NCI-H2196 (cell line): Measurements from ENCODE around the gene RLF.
"Not testable (repeated sequence)": the region's sequence is repeated elsewhere in the genome, so short reads cannot be mapped to it uniquely, and the experiment has no call there.

Source experiments
- DNase-seq: peaks from one replicate; lab custom pipeline; 2025; ENCODE audit not compliant: unreplicated experiment; lab: John Stamatoyannopoulos, UW

The RLF gene

DNA sequence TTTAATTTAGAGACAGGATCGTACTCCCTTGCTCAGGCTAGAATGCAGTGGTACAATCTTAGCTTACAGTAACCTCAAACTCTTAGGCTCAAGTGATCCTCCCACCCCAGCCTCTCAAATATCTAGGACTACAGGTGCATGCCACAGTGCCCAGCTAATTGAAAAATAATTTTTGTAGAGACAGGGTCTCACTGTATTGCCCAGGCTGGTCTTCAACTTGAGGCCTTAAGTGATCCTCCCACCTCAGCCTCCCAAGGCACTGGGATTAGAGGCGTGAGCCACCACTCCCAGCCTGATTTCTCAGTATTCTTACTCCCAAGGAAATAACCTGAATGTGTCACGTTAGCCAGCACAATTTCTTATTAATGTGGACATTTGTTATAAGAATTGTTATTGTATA lies 9.8 kb downstream of the RLF start:
- no peak for DNase-seq

DNA sequence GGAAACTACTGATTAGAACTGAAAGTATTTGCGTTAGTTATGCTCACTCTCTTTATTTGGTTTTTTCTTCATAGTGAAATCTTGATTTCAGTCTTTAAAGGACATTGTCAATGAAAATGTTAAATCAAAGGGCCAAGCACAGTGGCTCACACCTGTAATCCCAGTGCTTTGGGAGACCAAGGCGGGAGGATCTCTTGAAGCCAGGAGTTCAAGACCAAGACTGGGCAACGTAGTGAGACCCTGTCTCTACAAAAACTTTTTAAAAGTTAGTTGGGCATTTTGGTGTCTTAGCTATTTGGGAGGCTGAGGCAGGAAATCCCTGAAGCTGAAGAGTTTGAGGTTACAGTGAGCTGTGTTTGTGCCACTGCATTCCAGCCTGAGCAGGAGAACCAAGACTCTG lies 13.6 kb downstream of the RLF start:
- no peak for DNase-seq

- not testable (repeated sequence) for DNase-seq
These were observed 15.8 kb downstream of the RLF start for GRCh38 chr1:40176989-40177388.

GRCh38 chr1:40178200-40178599 lies 17.0 kb downstream of the RLF start:
- no peak for DNase-seq

DNA sequence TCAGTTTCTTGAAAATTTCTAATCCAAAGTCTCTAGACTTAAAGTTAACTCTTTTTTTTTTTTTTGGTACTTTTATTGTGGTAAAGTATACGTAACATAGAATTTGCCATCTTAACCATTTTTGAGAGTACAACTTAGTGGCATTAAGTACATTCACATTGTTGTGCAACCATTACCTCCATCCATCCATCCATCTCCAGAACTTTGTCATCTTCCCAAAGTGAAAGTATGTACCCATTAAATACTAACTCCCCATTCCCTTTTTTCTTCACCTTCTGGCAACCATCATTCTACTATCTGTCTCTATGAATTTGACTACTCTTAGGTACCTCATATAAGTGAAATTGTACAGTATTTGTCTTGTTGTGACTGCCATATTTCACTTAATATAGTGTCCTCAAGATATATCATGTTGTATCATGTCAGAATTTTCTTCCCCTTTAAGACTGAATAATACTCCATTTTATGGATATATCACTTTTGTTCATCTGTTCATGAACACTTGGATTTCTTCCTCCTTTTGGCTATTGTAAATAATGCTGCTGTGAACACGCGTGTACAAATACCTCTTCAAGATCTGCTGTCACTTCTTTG lies 18.4 kb downstream of the RLF start:
- no peak for DNase-seq

GRCh38 chr1:40183055-40183710 lies 22.0 kb downstream of the RLF start:
- DNase-seq: no peak

- DNase-seq: no peak
These were observed 23.0 kb downstream of the RLF start for GRCh38 chr1:40184193-40184592.

GRCh38 chr1:40185951-40186864 lies 25.0 kb downstream of the RLF start:
- DNase-seq: no peak

- DNase-seq: no peak
These were observed 26.2 kb downstream of the RLF start for GRCh38 chr1:40187399-40187798.

DNA sequence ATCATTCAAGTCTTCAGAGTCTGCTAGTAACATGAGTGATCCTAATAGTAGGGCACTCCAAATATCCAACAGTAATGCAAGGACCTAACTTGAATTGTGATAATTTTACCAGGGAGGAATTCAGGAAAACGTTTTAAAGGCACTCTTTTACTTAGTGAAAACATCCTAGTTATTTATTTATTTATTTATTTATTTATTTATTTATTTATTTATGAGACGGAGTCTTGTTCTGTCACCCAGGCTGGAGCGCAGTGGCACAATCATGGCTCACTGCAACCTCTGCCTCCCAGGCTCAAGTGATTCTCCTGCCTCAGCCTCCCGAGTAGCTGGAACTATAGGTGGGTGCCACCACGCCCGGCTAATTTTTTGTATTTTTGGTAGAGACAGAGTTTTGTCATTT lies 33.5 kb downstream of the RLF start:
- not testable (repeated sequence) for DNase-seq

- DNase-seq: no peak
These were observed 36.5 kb downstream of the RLF start for GRCh38 chr1:40197656-40198055.

GRCh38 chr1:40199126-40199525 lies 37.9 kb downstream of the RLF start:
- DNase-seq: peak; percentile 20

DNA sequence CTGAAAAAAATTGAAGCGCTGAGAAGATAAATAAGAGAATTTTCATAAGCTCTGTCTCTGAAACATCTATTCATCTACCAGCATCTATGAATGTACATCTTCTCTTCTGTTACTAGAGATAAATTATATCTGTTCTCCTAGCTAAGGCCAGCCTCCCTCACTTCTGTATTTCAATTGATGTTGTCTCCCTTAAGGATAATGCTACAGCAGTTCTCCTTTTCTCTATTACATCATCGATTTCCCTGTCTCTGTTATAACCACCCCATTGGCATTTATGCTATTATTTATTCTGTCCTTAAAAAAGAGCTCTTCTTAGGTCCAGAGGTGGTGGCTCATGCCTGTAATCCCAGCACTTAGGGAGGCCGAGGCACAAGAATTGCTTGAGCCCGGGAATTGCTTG lies 43.7 kb downstream of the RLF start:
- DNase-seq: no peak

GRCh38 chr1:40210511-40211204 lies 49.5 kb downstream of the RLF start:
- DNase-seq: no peak

GRCh38 chr1:40218333-40218732 lies 57.1 kb downstream of the RLF start:
- no peak for DNase-seq

GRCh38 chr1:40221471-40221905 lies 60.3 kb downstream of the RLF start:
- not testable (repeated sequence) for DNase-seq

DNA sequence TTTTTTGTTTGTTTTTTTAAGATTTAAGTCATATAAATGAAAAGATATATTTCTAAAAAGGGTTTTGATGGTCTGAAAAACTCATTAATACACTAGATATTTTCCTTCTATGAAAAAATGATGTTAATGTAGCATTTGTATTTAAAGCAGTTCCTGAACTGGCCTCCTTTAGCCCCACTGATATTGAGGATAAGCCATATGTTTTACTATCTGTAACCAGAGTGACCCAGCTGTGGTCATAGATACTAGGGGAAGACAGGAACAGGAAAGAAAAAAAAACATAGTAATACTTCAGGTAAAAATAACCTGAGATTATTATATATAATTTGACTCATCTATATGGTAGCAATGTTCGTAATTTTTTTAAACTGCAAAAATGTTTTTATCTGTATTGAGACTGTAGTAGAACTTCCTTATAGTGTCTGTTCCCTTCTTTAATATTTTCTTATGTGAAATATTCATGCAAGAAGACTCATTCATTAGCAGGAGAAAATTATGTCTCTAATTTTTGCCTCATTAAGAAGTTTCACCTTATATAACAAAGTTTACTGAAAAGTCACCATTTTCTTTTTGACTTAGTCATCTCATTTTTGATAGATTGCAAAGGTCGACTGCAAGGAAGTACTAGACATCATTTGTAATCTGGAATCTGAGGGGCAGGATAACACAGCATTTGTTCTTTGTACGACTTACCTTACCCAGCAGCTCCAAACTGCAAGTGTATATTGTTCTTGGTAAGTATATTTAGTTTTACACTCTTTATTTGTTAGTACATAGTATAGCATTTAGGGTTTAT lies 61.0 kb downstream of the RLF start:
- DNase-seq: no peak

DNA sequence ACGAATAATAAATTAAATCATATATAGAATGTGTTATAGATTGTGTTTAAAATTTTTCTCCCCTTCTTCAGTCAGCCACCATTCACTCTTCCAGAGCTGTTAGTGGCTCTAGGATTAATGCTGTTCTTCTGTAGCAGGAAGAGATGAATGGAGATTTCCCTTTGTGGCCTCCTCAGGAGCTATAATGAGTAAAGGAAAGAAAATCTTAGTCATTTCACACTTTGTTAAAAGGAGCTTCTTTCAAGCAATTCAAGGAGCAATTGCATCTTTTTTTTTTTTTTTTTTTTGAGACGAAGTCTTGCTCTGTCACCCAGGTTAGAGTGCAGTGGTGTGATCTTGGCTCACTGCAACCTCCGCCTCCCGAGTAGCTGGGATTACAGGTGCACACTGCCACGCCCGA lies 62.9 kb downstream of the RLF start:
- no peak for DNase-seq

GRCh38 chr1:40226192-40226591 lies 65.0 kb downstream of the RLF start:
- no peak for DNase-seq

DNA sequence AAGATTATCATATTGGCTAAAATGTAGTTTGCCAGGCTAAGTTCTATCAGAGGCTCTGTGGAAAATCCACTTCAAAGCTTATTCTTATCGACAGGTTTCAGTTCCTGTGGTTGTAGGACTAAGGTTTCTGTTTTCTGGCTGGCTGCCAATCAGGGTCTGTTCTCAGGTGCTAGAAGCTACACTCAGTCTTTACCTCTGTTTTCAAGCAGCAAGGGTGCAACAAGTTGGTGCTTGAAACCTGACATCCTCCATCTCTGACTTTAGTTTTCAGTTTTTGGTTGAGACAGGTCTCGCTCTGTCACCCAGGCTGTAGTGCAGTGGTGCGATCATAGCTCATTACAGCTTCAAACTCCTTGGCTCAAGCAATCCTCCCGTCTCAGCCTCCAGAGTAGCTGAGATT lies 71.3 kb downstream of the RLF start:
- no peak for DNase-seq

- DNase-seq: no peak
These were observed 78.4 kb downstream of the RLF start for GRCh38 chr1:40239626-40240025.
